ENCODE measurements around the gene SP140L. TPM values are rescaled to one million over a fixed set of nuclear protein-coding genes. Genes with fewer than 3 reads are reported as not detected.
A peak's percentile ranks its signal among the peaks of the same experiment; 100 is the strongest.
"Not testable (repeated sequence)": the region's sequence is repeated elsewhere in the genome, so short reads cannot be mapped to it uniquely, and the experiment has no call there.

The SP140L gene
- polyA plus RNA-seq, 1 of the 3 experiments (the other 2 are of a cell fraction): 13.5 TPM

DNA sequence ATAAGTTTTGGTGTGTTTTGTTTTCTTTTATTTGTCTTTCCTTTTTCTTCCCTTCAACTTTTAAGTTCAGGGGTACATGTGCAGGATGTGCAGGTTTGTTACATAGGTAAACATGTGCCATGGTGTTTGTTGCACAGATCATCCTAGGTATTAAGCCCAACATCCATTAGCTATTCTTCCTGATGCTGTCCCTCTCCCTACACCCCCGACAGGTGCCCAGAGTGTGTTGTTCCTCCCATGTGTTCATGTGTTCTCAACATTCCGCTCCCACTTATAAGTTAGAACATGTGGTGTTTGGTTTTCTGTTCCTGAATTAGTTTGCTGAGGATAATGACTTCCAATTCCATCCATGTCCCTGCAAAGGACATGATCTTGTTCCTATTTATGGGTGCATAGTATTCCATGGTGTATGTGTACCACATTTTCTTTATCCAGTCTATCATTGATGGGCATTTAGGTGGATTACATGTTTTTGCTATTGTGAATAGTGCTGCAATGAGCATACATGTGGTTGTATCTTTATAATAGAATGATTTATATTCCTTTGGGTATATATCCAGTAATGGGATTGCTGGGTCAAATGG is 16.1 kb downstream of the SP140L start:
- CTCF ChIA-PET, H3K9ac ChIP-seq: not testable (repeated sequence)
- whole genome bisulfite sequencing (ENCODE audit: low lambda C conversion rate): 75% methylated on average over 2 of the region's 2 CpGs

DNA sequence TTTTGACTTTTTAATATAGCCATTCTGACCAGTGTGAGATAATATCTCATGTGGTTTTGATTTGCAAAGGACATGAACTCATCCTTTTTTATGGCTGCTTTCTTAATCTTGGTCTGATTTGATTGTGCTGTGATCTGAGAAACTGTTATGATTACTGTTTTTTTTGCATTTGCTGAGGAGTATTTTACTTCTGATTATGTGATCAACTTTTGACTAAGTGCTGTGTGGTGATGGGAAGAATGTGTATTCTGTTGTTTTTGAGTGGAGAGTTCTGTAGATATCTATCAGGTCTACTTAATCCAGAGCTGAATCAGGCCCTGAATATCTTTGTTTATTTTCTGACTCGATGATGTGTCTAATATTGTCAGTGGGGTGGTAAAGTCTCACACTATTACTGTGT is 16.8 kb downstream of the SP140L start:
- 6% methylated on average over 1 of the region's 1 CpG for WGBS (ENCODE audit: low lambda C conversion rate)
- Histone ChIP-seq H3K36me3 (replicated peaks in 1 of 2; ENCODE audit: control insufficient read depth in 1 of 2, insufficient read depth in 2 of 2, low read length in 1 of 2) (peaks cover 0 to 27% of the 10 kb centered on the region in 2 experiments), H2AFZ (ENCODE audit: low read depth) (no peak overlapping the region), H3K4me1 (ENCODE audit: control insufficient read depth in 1 of 2, insufficient read depth in 2 of 2, low read depth in 1 of 2, low read length in 1 of 2) (no peaks in the 10 kb centered on the region), H3K4me2 (no peak overlapping the region), H3K9ac (no peak overlapping the region), H3K79me2 (ENCODE audit: insufficient read depth) (peaks cover 61% of the 10 kb centered on the region), H3K27ac (ENCODE audit: low read depth in 2 of 2, low read length in 1 of 2) (peak overlapping the region in 1 of 2 experiments; percentile 41; a peak in 2 of 4 replicates), H3K4me3 (ENCODE audit: low read depth in 2 of 2, low read length in 1 of 2) (no peak overlapping the region), H3F3A (replicated peaks; ENCODE audit: insufficient read depth) (peaks cover 13% of the 10 kb centered on the region), H3K9me2 (no peaks in the 10 kb centered on the region), H3K9me3 (peaks cover 12% of the 10 kb centered on the region; the same call in 1 of the 2 replicates), H3K27me3 (ENCODE audit: insufficient read depth) (no peaks in the 10 kb centered on the region), H4K20me1 (ENCODE audit: insufficient read depth) (no peaks in the 10 kb centered on the region)
- CTCF ChIA-PET: interaction anchor here (0.6 kb wide), 1 partner anchor 183 kb away, joined by 3 read pairs; no protein-coding TSS in a partner anchor
- TF ChIP-seq, protein P1, sequence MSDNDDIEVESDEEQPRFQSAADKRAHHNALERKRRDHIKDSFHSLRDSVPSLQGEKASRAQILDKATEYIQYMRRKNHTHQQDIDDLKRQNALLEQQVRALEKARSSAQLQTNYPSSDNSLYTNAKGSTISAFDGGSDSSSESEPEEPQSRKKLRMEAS (IDR thresholded peaks at IDR 0.05; ENCODE audit: low read depth): no peak
- TF ChIP-seq GABPA (IDR thresholded peaks at IDR 0.05; ENCODE audit: low read depth) (no peak), JUND (IDR thresholded peaks at IDR 0.05) (no peak), RFX5 (IDR thresholded peaks at IDR 0.05; ENCODE audit: low read length) (no peak), FOXJ3 (CRISPR knock-in tag; IDR thresholded peaks at IDR 0.05) (no peak), SIN3A (IDR thresholded peaks at IDR 0.05; ENCODE audit: borderline replicate concordance, low read depth, low read length) (no peak), NRF1 (IDR thresholded peaks at IDR 0.05; ENCODE audit: low read depth, low read length) (no peak), GATA2 (CRISPR knock-in tag; IDR thresholded peaks at IDR 0.05) (no peak)
- TF ChIP-seq, protein P2, sequence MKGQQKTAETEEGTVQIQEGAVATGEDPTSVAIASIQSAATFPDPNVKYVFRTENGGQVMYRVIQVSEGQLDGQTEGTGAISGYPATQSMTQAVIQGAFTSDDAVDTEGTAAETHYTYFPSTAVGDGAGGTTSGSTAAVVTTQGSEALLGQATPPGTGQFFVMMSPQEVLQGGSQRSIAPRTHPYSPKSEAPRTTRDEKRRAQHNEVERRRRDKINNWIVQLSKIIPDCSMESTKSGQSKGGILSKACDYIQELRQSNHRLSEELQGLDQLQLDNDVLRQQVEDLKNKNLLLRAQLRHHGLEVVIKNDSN (IDR thresholded peaks at IDR 0.05; ENCODE audit: borderline replicate concordance, low read depth): no peak
- no peak for DNase-seq
- POLR2A ChIA-PET: no interaction called here

More for the DNA sequence above, 16.1 kb downstream of the SP140L start:
- H3K9me2 ChIP-seq; H2AFZ ChIP-seq (ENCODE audit: low read depth); H3K4me2 ChIP-seq; H3K4me1 ChIP-seq (ENCODE audit: control insufficient read depth in 1 of 2, insufficient read depth in 2 of 2, low read depth in 1 of 2, low read length in 1 of 2); DNase-seq; POLR2A ChIA-PET; H3K27me3 ChIP-seq (ENCODE audit: insufficient read depth); H3K4me3 ChIP-seq (ENCODE audit: low read depth in 2 of 2, low read length in 1 of 2); H4K20me1 ChIP-seq (ENCODE audit: insufficient read depth): not testable (repeated sequence)
- Histone ChIP-seq H3K36me3 (replicated peaks in 1 of 2; ENCODE audit: control insufficient read depth in 1 of 2, insufficient read depth in 2 of 2, low read length in 1 of 2) (peaks cover 0 to 27% of the 10 kb centered on the region in 2 experiments), H3K9me3 (peaks cover 12% of the 10 kb centered on the region; the same call in 1 of the 2 replicates), H3K27ac (ENCODE audit: low read depth in 2 of 2, low read length in 1 of 2) (peak overlapping the region in 1 of 2 experiments; percentile 27; a peak in 2 of 4 replicates), H3K79me2 (ENCODE audit: insufficient read depth) (peaks cover 55% of the 10 kb centered on the region), H3F3A (replicated peaks; ENCODE audit: insufficient read depth) (peaks cover 13% of the 10 kb centered on the region)

DNA sequence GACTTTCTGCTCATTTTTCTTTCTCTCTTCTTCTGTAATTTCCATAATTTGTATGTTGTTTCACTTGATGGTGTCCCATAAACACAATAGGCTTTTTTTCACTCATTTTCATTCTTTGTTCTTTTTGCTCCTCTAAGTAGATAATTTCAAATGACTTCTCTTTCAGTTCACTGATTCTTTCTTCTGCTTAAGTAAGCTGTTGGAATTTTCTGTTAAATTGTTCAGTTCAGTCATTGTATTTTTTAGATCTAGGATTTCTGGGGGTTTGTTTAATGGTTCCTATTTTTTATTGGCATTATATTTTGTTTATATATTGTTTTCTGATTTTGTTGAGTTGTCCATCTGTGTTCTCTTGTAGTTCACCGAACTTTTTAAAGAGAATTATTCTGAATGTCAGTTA is 19.5 kb downstream of the SP140L start:
- peaks cover 0 to 32% of the 10 kb centered on the region in 2 experiments for H3K36me3 ChIP-seq (replicated peaks in 1 of 2; ENCODE audit: control insufficient read depth in 1 of 2, insufficient read depth in 2 of 2, low read length in 1 of 2)
- no peaks in the 10 kb centered on the region for H4K20me1 ChIP-seq (ENCODE audit: insufficient read depth)
- no peak overlapping the region for H3K4me2 ChIP-seq
- no peak for DNase-seq
- peaks cover 13% of the 10 kb centered on the region for H3F3A ChIP-seq (replicated peaks; ENCODE audit: insufficient read depth)
- H3K27me3 ChIP-seq (ENCODE audit: insufficient read depth): no peaks in the 10 kb centered on the region
- H3K9me2 ChIP-seq: no peaks in the 10 kb centered on the region
- peaks cover 71% of the 10 kb centered on the region for H3K79me2 ChIP-seq (ENCODE audit: insufficient read depth)
- no peak overlapping the region for H3K9ac ChIP-seq
- TF ChIP-seq NRF1 (IDR thresholded peaks at IDR 0.05; ENCODE audit: low read depth, low read length) (no peak), GABPA (IDR thresholded peaks at IDR 0.05; ENCODE audit: low read depth) (no peak), MEF2A (IDR thresholded peaks at IDR 0.05; ENCODE audit: borderline replicate concordance, low read depth) (no peak)
- TF ChIP-seq, protein P2 (IDR thresholded peaks at IDR 0.05; ENCODE audit: borderline replicate concordance, low read depth): no peak
- H3K4me1 ChIP-seq (ENCODE audit: control insufficient read depth in 1 of 2, insufficient read depth in 2 of 2, low read depth in 1 of 2, low read length in 1 of 2): no peaks in the 10 kb centered on the region
- POLR2A ChIA-PET: no interaction called here
- CTCF ChIA-PET: interaction anchor here (0.7 kb wide), 1 partner anchor 69 kb away, joined by 3 read pairs; the partner anchor contains the start of gene SP100
- H3K9me3 ChIP-seq: peaks cover 12% of the 10 kb centered on the region; the same call in 1 of the 2 replicates
- no peak overlapping the region for H3K27ac ChIP-seq (ENCODE audit: low read depth in 2 of 2, low read length in 1 of 2)
- H3K4me3 ChIP-seq (ENCODE audit: low read depth in 2 of 2, low read length in 1 of 2): no peak overlapping the region
- WGBS (ENCODE audit: low lambda C conversion rate): 20% methylated on average over 1 of the region's 1 CpG
- H2AFZ ChIP-seq (ENCODE audit: low read depth): no peak overlapping the region

Measured in SK-N-SH (cell line).